GM19239 (cell line): ENCODE measurements around the gene ZSCAN25.

Experiments used
- DNase-seq: peaks from one replicate; pipeline ENCODE4 v3.0.0; 2011; ENCODE audit warnings: low spot score; ENCODE audit not compliant: insufficient read length
- FAIRE-seq: peaks from 2 replicates; lab custom pipeline; 2011; peaks lifted over from hg19 to GRCh38; lab: Jason Lieb, UNC

Gene ZSCAN25

GRCh38 chr7:99679400-99680191 is 62.9 kb downstream of the ZSCAN25 start, which contains the start of gene CYP3A5:
Gene CYP3A5 (minus strand): TSS chr7:99679996. CDS start chr7:99679896, 100 bp downstream.
- no peak for FAIRE-seq
- no peak for DNase-seq
